ENCODE measurements around the gene CAPN5. TPM values are rescaled to one million over a fixed set of nuclear protein-coding genes. Genes with fewer than 3 reads are reported as not detected.
A peak's percentile ranks its signal among the peaks of the same experiment; 100 is the strongest.

The CAPN5 gene
- total RNA-seq, 1 donor from 2014 or later: 7.4 TPM

DNA sequence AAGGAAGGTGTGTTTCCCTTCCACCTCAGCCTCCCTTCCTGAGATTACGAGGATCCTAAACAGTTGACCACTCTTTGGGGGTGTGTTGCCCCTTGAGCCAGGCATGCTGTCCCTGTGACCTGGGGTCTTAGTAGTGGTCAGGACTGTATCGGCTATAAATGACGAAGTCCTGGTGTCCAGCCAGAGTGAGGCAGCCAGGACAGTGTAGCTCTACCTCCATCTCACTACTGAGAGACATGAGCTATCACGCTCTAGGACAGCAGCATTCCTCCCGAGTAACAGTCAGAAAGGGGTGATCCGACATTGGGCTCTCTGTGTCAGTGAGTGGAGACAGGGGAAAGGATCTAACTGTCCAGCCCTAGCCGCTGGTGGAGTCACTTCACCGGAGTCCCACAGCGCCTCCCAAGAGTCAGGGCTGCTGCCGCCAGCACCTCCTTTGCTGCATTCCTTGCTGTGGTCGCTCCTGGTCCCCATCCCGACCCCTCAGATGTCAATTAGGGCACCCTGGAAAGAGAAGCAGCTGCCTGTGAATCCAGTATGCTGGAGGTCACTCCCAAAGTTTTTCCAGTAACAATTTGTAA, 35.8 kb upstream of the CAPN5 start:
- no peak for DNase-seq (ENCODE audit: low spot score)
- no peak overlapping the region for H3K9ac ChIP-seq
- Mint-ChIP-seq H3K4me1 (no peaks in the 10 kb centered on the region), H3K4me3 (no peak overlapping the region), H3K27ac (no peak overlapping the region), H3K27me3 (ENCODE audit: insufficient read depth, low read depth) (peaks cover 9% of the 10 kb centered on the region), H3K36me3 (no peaks in the 10 kb centered on the region), H3K9me3 (no peaks in the 10 kb centered on the region)
- H3K4me1 ChIP-seq: peaks cover 10% of the 10 kb centered on the region
- no peak overlapping the region for H2AFZ ChIP-seq (replicated peaks)
- no peaks in the 10 kb centered on the region for H3K9me3 ChIP-seq (ENCODE audit: low read depth)
- H3K79me2 ChIP-seq (ENCODE audit: low read depth): no peaks in the 10 kb centered on the region
- no peaks in the 10 kb centered on the region for H3K27me3 ChIP-seq
- peaks cover 6% of the 10 kb centered on the region for H3F3A ChIP-seq (ENCODE audit: low read depth)
- H3K27ac ChIP-seq: no peak overlapping the region
- H4K20me1 ChIP-seq (ENCODE audit: low read depth): no peaks in the 10 kb centered on the region
- no peak for TF ChIP-seq EZH2 (IDR thresholded peaks at IDR 0.05)
- TF ChIP-seq, protein P1, sequence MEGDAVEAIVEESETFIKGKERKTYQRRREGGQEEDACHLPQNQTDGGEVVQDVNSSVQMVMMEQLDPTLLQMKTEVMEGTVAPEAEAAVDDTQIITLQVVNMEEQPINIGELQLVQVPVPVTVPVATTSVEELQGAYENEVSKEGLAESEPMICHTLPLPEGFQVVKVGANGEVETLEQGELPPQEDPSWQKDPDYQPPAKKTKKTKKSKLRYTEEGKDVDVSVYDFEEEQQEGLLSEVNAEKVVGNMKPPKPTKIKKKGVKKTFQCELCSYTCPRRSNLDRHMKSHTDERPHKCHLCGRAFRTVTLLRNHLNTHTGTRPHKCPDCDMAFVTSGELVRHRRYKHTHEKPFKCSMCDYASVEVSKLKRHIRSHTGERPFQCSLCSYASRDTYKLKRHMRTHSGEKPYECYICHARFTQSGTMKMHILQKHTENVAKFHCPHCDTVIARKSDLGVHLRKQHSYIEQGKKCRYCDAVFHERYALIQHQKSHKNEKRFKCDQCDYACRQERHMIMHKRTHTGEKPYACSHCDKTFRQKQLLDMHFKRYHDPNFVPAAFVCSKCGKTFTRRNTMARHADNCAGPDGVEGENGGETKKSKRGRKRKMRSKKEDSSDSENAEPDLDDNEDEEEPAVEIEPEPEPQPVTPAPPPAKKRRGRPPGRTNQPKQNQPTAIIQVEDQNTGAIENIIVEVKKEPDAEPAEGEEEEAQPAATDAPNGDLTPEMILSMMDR (IDR thresholded peaks at IDR 0.05): peak; percentile 5
- TF ChIP-seq EZH2phosphoT487 (IDR thresholded peaks at IDR 0.05): no peak
- no peak overlapping the region for H3K4me3 ChIP-seq
- no peaks in the 10 kb centered on the region for H3K36me3 ChIP-seq
- H3K4me2 ChIP-seq: no peak overlapping the region

DNA sequence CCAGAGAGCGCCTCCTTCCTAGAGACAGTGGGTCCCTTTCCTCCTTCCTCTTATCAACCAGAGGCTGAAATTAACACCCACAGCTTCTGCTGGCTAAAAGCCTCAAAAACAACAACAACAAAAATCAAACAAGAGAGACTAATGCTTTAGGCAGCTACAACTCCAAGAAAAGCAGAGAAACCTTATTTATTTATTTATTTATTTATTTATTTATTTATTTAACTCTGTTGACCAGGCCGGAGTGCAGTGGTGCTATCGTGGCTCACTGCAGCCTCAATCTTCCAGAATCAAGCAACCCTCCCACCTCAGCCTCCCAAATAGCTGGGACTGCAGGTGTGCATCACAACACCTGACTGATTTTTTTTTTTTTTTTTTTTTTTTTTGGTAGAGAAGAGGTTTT, 35.2 kb upstream of the CAPN5 start:
- Mint-ChIP-seq H3K27me3 (ENCODE audit: insufficient read depth, low read depth) (peaks cover 9% of the 10 kb centered on the region), H3K9me3 (no peaks in the 10 kb centered on the region), H3K4me1 (no peaks in the 10 kb centered on the region), H3K4me3 (no peak overlapping the region), H3K27ac (no peak overlapping the region), H3K36me3 (no peaks in the 10 kb centered on the region)
- Histone ChIP-seq H3F3A (ENCODE audit: low read depth) (peaks cover 6% of the 10 kb centered on the region), H3K4me3 (no peak overlapping the region), H3K4me1 (peaks cover 10% of the 10 kb centered on the region), H2AFZ (replicated peaks) (no peak overlapping the region), H3K9me3 (ENCODE audit: low read depth) (no peaks in the 10 kb centered on the region), H4K20me1 (ENCODE audit: low read depth) (no peaks in the 10 kb centered on the region), H3K79me2 (ENCODE audit: low read depth) (no peaks in the 10 kb centered on the region), H3K36me3 (no peaks in the 10 kb centered on the region), H3K27ac (no peak overlapping the region), H3K27me3 (no peaks in the 10 kb centered on the region), H3K9ac (no peak overlapping the region), H3K4me2 (no peak overlapping the region)
- TF ChIP-seq, protein P1 (IDR thresholded peaks at IDR 0.05): no peak
- TF ChIP-seq EZH2 (IDR thresholded peaks at IDR 0.05) (no peak), EZH2phosphoT487 (IDR thresholded peaks at IDR 0.05) (no peak)
- no peak for DNase-seq (ENCODE audit: low spot score)

DNA sequence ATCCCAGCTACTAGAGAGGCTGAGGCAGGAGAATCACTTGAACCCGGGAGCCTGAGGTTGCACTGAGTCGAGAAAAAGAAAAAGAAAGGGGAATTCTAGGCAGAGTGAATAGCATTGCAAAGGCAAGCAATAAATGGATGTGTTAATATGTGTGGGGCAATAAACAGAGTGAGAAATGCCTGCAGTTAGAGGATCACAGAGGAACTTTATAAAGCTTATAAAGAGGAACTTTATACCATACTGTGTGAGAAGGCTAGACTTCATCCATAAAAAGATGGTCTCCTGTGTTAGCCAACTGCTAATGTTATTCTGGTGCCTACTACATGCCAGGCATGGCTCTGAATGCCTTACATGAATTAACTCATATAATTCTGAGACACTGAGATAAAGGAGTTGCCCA, 31.7 kb upstream of the CAPN5 start:
- Mint-ChIP-seq H3K4me1 (peaks cover 5% of the 10 kb centered on the region), H3K9me3 (peaks cover 8% of the 10 kb centered on the region), H3K36me3 (peaks cover 2% of the 10 kb centered on the region), H3K4me3 (no peak overlapping the region), H3K27ac (no peak overlapping the region), H3K27me3 (ENCODE audit: insufficient read depth, low read depth) (peaks cover 29% of the 10 kb centered on the region)
- H3K4me3 ChIP-seq: no peak overlapping the region
- no peaks in the 10 kb centered on the region for H4K20me1 ChIP-seq (ENCODE audit: low read depth)
- peaks cover 6% of the 10 kb centered on the region for H3F3A ChIP-seq (ENCODE audit: low read depth)
- H2AFZ ChIP-seq (replicated peaks): no peak overlapping the region
- H3K27me3 ChIP-seq: peaks cover 20% of the 10 kb centered on the region
- no peak overlapping the region for H3K4me2 ChIP-seq
- H3K27ac ChIP-seq: no peak overlapping the region
- H3K36me3 ChIP-seq: no peaks in the 10 kb centered on the region
- TF ChIP-seq EZH2phosphoT487 (IDR thresholded peaks at IDR 0.05): no peak
- TF ChIP-seq, protein P1 (IDR thresholded peaks at IDR 0.05): no peak
- TF ChIP-seq EZH2 (IDR thresholded peaks at IDR 0.05): no peak
- H3K9ac ChIP-seq: no peak overlapping the region
- no peaks in the 10 kb centered on the region for H3K79me2 ChIP-seq (ENCODE audit: low read depth)
- DNase-seq (ENCODE audit: low spot score): no peak
- no peaks in the 10 kb centered on the region for H3K9me3 ChIP-seq (ENCODE audit: low read depth)
- peaks cover 6% of the 10 kb centered on the region for H3K4me1 ChIP-seq

Measured in neural progenitor cell (in vitro differentiated cells).